Iris pigment epithelial cell (primary cell): ENCODE results near the gene CD5L.

Experiments
- DNase-seq: peaks from one replicate; pipeline ENCODE4 v3.0.0-alpha.2; 2011; ENCODE audit warnings: low read depth

CD5L gene

DNA sequence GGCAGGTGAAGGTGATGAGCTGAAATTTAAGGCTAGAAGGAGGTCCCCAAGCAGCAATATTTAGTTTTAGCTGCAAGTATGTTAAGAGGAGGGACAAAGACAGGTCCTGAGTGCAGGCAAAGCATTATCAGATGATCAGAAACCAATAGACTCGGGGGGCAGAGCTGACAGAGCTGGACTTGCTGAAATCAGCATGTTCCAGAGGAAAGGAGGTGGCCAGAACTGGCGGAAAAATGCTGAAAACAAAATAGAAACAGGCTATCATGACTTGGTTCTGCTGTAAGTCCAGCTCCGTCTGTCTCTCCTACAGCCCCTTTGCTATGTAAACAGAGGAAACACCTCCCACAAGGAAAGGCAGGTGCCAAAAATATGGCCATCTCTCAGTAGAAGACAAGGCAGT lies at the start of gene CD5L:
CD5L (minus strand) TSS at position 101 of the 400 bp plus-strand sequence. CDS start 107 bp downstream, outside the sequence.
- no peak for DNase-seq

DNA sequence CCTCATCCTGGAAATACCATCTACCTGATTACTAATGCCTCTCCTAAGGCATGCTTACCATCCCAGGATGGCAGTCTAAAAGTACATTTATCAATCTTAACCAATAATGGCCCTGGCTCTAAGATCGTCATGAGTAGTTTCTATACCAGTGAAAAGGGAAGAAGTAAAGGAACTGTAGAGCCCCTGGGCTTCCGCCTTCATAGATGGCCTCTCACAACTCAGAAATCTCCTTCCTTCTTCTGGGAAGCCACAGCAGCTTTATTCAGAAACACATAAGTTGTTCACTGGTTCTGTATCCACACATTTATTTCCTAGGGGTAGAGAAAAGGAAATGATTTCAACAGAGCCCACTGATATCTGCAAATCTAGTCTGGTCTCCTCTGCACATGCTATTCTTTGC lies 41.0 kb upstream of the CD5L start:
- no peak for DNase-seq

DNA sequence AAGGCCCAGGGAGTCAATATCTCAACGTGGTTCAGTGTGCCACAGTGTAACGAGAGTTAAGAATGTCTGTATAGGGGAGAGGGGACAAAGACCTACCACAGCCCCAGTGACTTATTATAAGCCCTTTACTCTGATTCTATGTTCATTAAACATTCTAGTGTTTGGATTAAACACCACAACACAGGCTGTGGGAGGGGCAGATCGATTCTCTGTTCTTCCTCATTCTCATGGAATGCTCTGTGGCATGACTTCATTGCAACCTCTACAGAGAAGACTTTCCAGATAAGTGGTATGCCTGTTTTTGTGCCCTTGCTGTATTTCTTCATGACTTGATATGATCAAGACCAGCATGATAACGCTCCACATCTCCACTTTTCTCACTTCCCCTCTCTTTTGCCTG lies 39.0 kb upstream of the CD5L start:
- DNase-seq, result no peak

DNA sequence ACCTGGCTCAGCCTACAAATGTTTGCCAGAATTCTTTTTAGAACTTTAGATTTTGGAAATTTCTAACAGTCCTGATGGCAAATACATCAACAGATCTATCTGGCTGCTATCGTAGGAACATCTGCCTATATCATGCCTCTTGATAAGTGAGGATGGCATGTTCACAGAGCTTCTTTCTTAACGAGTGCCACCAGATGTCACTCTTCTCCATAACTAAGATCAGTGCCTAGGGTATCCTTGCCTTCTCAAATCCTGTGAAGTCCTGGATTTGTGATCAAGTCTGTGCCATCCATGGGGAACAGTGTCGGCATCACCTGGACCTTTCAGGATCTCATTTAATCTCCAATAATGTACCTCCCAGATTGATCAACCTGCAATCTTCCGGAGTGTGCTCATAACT lies 36.5 kb upstream of the CD5L start:
- peak; percentile 33 for DNase-seq

DNA sequence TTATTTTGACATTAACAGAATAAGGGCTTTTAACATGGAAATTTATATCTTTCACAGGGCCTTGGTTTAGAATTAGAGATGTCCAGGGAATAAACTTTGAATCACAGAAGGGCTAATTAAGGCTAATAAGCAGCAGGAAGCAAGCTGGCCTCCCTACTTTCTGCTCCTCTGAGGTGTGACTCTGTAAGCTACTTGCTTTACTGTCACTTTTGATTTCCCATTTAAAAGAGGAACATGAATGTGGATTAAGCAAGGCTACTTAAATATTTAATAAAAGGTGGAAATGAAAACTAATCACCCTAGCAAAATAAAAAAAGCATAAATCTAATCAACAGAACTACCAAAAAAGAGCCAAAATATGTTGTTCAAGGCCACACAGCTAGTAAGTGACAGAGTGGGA lies 28.9 kb upstream of the CD5L start:
- no peak for DNase-seq

DNA sequence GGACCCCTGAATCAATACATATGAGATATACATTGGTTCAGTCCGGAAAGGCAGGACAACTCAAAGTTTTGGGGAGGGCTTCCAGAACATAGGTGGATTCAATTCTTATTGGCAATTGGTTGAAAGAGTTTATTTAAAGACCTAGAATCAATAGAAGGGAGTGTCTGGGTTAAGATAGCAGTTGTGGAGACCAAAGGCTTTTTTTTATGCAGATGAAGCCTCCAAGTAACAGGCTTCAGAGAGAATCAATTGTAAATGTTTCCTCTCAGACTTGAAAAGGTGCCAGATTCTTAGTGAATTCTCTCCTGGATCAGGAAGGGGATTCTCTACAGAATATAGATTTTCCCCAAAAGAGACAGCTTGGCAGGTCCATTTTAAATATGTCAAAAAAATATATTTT lies 27.0 kb upstream of the CD5L start:
- no peak for DNase-seq

DNA sequence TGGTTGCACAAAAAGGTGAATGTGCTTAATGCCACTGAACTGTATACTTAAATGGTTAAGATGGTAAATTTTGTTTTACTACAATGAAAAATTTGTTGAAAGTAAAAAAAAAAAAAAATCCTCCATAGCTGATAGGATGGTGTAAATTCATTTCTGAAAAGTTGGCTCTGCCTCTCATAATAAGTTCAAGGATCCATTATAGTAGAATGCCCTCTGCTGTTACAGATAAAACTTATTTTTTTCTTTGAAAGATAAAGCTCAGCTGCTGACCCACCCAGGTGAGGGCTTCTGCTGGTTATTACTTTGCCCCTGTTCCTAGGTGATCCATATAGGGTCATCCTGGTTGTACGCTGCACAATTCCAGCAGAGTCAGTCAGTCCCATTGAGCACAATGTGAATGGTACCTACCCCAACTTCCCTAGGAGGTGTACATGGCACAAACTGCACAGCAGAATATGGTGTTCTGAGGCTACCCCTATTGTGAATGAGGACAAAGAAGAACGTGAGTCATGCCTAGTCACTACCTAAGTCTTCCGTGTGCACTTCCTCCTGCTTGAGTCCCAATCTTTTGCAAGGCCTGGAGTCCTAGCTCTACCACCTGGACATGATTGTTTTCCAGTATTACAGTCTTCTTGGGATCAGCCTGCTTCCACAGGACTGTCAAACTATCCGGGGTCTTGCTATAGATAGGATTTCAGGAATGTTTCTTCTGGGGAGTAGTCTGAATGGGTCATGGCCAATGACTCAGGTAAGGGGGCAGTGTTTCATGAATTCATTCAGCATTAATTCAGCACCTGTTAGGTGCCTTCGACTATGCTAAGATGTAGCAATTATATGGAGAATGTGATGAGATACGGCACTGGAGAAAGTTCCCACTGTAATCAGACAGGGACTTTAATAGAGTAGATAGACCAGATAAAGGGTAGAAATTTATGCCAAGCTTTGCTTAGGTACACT lies 20.8 kb upstream of the CD5L start:
- DNase-seq, result no peak

DNA sequence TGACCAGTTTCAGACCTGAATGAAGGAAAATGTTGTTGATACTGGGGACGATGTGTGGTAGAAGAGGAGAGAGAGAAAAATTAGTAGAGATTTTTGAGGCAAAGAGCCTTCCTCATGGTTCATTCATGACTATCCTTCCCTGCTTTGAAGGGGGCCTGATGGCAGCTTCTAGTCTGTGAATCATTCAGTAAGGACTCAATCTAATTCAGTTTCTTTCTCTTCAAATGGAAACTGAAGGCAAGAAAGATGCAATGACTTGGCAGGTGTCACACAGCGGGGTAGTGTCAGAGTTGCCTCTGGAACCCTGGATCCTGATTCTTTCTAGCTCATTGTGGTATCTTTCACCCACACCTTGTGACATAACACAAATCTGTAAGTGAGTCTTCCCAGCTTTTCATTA lies 14.9 kb upstream of the CD5L start:
- DNase-seq, result no peak

DNA sequence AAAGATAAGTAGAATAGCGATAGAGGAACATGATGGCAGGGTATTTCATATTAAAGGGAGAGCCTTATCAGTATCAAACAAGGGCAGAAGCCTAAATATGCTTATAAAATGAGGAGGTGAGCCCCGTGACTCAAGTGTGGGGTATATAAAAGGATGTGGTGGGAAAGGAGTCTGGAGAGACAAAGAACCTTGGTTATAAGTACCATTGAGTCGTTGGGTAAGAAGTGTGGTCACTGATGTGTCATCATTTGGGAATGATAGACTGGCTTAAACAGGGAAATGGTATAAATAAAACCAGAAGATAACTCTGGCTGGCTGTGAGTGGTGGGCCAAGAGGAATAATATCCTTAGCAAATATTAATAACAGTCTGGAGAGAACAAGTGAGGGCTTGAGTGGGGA lies 10.9 kb upstream of the CD5L start:
- peak; percentile 17 for DNase-seq

DNA sequence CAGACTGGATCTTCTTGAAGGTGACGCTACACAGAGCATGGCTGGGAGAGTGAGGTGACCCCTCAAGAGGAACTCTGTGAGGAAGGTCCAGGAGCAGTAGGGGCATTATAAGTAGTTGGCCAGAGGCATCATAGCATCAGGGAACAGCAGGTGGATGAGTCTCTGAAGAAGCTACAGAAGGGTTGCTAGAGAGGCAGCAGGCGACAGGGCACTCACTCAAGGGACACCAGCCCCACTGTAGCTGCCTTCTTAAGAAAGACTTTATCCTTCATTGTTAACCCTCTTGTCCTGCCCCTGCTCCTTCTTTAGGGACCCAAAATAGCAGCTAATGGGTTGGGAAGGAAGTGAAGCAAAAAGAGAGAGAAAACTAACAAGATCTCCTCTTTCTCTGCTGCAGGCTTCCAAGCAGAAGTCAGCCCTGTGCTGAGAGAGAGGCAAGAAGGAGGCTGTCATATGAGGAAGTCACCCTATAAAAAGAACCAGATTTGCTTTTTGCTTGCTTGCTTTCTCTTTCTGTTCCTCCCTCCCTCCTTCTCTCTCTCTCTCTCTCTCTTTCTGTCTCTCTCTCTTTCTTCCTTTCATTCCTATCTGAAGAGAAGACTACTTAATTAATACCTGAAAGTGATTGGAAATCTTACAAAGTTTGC lies 7.7 kb upstream of the CD5L start:
- DNase-seq, result no peak

DNA sequence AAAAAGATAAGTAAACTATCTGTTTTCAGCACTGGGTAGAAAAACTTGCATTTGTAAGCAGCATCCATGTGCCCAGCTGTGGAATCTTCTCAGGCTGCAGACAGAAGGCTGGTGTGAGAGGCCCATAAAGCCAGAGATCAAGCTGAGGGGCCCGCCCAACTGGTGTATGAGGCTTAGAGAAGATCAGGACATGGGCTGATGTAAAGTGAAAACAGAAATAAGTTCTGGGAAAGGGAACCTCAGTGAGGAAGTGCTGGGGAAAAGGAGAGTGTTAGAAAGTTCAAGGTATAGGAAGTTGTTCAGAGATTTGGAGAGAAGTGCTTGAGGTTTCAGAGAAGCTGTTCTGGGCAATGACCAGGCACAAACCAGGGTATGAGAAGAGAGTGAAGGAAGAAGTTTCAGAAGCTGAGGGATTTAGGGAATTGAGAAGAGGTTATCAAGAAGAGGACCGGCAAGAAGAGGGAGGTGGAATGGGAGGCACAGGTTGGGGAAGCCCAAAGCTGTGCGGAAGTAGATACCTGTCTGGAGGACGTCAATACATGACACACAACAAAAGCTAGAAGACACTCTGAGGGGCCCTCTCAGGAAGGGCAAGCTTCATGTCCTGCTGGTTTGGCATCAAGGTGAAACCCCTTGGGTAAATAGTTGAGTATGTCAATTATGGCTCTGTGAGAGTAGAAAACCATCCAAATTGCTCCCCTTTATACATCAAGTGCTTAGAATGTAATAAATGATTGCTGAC lies 2.7 kb upstream of the CD5L start:
- DNase-seq, result no peak

DNA sequence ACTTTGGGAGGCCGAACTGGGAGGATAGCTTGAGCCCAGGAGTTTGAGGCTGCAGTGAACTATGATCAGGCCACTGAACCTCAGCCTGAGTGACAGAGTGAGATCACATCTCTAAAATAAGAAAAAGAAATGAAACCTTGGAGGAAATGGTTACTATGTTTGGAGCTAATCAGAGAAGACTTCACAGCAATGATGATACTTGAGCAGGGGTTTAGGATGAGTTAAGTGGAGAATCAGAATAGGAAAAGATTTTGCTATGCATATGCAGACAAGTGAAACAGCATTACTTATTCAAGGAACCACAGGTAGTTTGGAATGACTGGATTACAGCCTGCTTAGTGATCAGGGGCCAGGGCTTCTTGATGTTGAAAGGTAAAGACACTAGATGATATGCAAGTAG lies 1.3 kb upstream of the CD5L start:
- DNase-seq, result no peak

DNA sequence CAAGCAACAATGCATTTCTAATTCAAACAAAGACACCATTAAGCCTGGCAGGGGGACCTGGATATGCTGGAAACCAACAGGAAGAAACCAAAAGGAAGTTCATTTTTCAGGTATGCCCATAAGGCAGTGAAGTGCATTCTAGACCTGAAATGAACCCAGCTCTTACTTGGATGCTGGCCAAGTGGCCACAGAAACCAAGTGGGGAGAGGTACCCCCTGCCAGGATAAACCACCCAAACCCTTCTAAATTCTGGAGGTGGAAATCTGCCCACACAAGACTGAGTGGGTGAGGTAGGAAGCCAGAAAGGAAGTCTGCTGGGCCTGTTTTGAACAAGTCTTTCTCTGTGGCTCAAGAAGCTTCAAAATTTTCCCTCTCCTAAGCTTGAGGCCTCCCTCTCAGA lies 2.6 kb downstream of the CD5L start:
- DNase-seq, result no peak

DNA sequence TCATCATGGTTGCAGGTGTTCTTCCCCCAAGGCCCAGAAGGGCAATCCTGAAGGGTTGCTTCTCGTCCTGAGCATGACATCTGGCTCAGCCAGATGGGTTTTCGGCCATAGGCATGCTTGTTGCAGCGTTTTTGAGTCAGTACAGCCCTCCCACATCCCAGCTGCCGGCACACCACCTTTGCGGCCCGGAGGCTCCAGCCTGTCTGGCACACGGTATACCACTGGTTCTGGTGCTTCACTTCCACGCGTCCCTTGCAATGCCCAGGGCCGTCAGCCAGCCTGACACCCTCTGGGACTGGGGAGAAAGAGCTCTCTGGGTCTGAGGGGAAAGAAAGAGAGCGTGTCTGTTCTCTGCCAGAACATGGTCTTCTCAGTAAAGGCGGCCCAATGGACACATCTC lies 7.2 kb downstream of the CD5L start:
- DNase-seq, result no peak

DNA sequence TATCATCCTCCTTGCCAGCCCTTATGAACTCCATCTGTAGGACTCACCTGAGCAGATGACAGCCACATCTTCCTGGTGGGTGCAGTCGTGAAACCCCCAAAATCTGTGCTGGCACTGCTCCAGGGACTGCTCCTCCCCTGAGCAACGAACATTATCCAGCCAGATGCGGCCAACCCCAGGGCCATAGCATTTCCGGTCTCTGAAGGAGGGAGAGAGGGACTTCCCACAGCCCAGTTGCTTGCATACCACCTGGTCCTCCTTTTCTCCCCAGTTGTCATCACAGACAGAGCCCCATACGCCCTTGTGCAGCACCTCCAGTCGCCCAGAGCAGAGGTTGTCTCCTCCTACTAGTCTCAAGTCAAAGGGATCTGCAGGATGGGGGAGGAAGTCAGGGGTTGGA lies 8.5 kb downstream of the CD5L start:
- DNase-seq, result no peak

DNA sequence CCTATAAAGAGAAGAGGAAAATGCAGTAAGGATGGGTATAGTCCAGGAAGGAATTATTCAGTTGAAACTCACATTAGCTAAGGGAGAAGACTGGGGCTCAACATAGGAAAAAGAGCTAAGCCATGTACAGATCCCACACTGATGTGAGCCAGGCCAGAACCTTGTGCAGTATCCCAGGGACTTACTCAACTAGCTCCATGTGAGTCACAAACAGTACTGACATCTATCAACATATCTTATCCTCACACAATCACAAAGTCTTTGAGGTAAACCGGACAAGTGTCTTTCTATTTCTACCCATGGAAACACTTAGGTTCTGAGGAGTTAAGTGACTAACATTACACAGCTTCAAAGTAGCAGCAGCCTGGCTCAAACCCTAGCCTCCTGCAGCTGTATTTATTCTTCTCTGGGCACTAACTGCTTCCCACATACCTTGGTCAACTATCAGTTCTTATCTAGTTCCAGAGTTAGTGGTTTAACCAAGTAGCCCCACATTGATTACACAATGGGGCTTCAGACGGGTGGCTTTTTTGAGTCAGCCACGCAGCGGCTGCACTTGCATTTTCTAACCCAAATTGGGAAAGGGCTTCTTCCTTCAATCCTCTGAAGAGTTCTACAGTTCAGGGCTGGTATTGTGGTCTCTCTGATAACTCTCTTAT lies 9.5 kb downstream of the CD5L start:
- no peak for DNase-seq

DNA sequence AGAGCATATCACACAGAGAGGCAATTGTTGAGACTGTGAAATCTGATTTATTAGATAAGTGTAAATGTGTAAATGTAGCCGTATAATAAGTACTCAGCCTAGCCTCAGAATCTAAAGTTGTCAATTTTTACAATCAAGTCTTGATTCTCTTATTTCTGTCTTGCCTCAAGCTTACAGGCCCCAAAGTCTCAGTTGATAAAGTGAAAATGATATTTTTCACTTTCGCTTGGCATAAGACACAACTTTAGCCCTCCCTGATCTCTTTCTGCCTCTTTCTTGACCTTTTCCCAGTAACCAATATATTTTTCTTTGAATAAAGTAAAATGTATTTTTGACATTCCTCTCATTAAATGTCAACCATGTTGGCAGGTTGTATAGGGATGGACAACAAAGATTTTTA lies 10.7 kb downstream of the CD5L start:
- no peak for DNase-seq

DNA sequence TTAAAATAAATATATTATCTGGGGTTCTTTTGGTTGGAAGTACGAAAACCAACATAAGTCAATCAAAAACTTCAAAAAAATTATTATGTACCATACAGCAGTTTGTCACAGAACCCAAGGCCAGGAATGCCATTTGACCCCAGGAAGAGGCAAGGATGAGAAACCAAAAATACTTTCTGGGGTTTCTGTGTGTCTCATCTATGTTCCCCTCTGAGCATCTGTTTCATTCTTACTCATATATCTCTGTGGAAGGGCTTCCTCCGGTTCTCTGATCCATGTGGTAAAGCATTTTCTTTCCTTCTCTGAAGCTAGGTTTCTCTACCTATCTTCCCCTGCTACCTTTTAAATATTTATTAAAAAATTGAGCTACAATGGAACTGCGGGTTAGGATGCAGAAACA lies 11.9 kb downstream of the CD5L start:
- DNase-seq, result no peak

DNA sequence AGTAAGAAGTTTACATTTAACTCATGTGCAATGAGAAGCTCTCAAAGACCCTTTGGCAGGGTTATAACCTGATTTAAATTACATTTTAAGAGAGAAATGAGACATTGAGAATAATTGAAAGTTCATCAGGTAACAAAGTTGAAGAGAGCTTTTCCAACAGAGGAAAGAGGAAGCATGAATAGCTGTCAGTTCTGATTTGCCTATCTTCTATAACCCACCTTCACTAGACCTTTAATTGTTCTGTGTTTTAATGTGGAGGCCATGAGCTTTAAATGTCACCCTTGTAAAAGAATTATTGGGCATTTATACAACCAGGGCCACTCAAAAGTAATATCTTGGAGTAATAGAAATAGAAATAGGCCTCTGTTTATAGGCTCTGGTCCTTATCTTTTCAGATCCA lies 12.4 kb downstream of the CD5L start:
- no peak for DNase-seq

DNA sequence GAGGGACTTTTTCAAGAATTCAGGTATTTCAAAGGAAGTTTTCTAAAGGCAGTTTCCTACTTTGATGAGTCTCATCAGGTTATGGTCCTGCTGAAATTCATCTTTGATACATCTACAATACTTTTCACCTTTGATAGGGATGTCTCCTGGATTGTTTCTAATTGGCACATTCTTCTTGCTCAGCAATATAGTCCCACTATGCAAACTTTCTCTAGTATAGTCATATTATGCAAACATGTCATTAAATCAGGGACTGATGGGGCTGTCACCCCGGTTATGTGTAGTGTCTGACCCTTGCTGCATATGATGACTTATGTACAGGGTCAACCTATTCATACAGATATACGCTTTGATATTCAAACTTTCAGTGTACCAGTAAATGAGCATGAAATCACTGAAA lies 21.3 kb downstream of the CD5L start:
- no peak for DNase-seq

DNA sequence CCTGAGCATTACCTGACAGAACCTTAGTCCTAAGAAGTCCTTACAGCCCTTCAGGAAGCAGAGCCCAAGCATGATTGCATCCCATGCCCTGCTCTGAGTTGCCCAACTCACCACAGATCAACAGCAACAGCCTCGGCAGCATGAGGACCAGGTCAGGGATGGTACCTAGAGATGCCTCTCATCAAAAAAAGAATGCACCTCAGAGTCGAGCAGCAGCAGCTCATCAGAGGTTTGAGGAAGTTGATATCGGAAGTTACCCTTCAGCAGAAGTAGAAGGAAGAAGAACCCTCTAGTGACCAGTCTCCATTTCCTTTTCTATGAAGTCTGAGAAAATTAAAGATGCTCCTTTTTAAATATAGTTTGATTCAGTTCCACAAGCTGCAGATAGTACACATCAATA lies 21.7 kb downstream of the CD5L start, which contains the start of gene FCRL1:
FCRL1 (minus strand) TSS at position 225 of the 400 bp plus-strand sequence; CDS start at position 142, 83 bp downstream.
- DNase-seq, result no peak

DNA sequence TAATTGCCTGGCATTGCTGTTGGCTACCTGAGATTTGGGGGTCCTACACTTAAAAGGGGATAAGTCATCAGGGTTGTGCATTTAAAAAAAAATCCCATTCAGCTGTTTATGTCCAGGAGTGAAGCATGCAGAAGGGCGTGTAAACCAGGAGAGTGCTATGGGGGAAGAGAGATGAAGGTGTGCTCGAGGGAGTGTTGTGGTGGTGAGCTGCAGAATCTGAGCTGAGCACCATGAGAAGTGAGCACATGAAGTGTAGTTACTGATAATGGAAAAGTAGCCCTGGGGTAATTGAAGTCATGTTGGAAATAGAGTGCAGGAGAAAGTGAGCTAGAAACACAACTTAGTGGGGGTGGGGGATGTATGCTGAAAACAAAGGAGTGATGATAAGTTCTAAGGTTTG lies 22.4 kb downstream of the CD5L start:
- no peak for DNase-seq
